Measurements from ENCODE around the gene CCDC9.

The CCDC9 gene

DNA sequence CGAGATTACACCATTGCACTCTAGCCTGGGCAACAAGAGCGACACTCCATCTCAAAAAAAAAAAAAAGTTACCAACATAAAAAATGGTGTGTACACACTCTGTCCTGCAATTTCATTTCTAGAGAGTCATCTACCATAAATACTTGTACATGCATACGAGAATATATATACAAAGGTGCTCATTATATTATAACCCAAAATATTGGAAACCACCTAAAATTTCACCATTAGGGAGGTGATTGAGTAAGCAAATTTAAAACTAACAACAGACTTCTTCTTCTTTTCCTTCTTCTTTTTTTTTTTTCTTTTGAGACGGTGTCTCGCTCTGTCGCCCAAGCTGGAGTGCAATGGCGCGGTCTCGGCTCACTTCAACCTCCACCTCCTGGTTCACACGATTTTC lies 45.9 kb downstream of the CCDC9 start:
- no peak for DNase-seq

DNA sequence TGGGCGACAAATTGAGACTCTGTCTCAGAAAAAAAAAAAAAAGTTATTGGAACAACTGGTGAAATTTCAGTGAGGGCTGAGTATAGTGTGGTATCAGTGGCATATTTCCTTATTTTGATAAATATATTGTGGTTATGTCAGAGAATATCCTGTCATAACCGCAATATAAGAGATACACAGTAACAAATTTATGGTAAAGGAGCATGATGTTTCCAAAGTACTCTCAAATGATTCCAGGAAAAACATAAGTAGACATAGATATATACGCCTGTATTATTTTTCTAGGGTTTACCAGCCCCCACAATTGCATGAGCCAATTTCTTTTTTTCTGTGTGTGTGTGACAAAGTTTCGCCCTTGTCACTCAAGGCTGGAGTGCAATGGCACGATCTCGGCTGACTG lies 47.6 kb downstream of the CCDC9 start:
- DNase-seq = no peak

GRCh38 chr19:47305309-47305751 lies 49.0 kb downstream of the CCDC9 start:
- DNase-seq = peak; percentile 8

DNA sequence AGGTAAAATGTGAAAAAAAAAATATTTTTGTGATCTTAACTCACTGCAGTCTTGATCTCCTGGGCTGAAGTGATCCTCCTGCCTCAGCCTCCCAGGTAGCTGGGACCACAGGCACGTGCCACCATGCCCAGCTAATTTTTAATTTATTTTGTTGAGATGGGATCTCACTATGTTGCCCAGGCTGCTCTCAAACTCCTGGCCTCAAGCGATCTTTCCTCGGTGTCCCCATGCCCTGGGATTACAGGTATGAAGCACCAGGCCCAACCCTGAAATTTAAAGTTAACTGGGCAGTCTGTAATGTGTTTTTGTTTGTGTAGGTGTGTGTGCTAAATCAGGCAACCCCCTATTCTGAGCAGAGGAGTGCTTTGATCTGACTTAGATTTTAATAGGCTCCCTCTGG lies 50.0 kb downstream of the CCDC9 start:
- no peak for DNase-seq

DNA sequence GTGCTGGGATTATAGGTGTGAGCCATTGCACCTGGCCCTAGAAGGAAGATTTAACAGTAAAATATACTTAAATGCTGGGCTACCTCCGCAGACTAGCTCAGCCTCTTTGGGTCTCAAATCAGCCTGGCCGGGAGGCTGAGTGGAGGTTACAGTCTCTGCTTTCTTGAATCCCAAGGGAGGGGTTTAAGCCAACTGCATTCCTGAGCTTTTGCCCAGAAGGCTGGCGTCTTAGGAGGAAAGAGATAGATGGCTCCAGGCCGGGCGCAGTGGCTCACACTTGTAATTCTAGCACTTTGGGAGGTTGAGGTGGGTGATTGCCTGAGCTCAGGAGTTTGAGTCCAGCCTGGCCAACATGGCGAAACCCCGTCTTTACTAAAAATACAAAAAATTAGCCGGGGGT lies 52.7 kb downstream of the CCDC9 start:
- no peak for DNase-seq

DNA sequence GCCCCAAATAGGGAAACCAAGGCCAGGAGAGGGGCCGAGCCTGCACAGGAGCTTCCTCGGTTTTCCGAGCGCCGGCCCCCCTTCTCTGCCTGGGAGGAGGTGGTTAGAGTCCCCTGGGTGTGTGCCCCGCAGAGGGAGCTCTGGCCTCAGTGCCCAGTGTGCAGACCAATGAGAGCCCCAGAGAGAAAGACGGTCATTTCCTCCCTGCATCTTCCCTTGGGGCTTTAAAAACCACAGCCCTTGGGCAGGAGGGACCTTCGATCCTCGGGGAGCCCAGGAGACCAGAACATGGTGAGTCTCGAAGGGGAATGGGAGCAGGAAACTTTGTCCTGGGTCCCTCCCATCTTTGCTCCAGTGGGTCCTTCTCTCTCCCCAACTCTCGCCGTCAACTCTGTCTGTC lies 53.3 kb downstream of the CCDC9 start, which contains the start of gene C5AR1:
TSS of gene C5AR1 (plus strand) at position 254 of the 400 bp plus-strand sequence. CDS start at position 289, 35 bp downstream.
- no peak for DNase-seq

DNA sequence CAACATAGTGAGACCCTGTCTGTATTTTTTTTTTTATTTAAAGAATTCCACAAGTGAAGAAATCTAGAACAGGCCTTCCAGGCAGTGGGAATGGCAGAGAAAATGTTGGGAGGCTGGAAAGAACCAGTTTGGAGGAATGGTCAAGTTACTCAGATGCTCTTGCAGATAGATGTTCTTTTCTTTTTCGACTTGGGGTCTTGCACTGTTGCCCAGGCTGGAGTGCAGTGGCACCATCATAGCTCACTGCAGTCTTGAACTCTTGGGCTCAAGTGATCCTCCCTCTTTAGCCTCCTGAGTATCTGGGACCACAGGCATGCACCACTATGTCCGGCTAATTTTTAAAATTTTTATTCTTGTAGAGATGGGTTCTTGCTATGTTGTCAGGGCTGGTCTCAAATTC lies 54.0 kb downstream of the CCDC9 start:
- no peak for DNase-seq

GRCh38 chr19:47310819-47311218 lies 54.5 kb downstream of the CCDC9 start:
- peak; percentile 21 for DNase-seq

- DNase-seq = no peak
Observed at GRCh38 chr19:47312366-47313006, 56.2 kb downstream of the CCDC9 start.

- DNase-seq = no peak
Observed at GRCh38 chr19:47313754-47314295, 57.5 kb downstream of the CCDC9 start.

- no peak for DNase-seq
Observed at GRCh38 chr19:47315125-47315821, 58.9 kb downstream of the CCDC9 start.

DNA sequence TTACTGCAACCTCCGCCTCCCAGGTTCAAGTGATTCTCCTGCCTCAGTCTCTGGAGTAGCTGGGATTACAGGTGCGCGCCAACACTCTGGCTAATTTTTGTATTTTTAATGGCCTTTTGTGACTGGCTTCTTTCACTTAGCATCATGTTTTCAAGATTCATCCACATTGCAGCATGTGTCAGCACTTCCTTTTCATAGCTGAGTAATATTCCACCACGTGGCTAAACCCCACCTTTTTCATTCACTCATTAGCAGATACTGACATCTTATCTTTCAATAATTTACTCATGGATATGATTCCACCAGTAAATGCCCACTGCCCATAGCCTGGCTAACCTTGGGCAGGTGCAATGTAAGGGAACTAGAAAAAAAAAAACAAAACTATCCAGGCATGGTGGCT lies 60.2 kb downstream of the CCDC9 start:
- DNase-seq = no peak

DNA sequence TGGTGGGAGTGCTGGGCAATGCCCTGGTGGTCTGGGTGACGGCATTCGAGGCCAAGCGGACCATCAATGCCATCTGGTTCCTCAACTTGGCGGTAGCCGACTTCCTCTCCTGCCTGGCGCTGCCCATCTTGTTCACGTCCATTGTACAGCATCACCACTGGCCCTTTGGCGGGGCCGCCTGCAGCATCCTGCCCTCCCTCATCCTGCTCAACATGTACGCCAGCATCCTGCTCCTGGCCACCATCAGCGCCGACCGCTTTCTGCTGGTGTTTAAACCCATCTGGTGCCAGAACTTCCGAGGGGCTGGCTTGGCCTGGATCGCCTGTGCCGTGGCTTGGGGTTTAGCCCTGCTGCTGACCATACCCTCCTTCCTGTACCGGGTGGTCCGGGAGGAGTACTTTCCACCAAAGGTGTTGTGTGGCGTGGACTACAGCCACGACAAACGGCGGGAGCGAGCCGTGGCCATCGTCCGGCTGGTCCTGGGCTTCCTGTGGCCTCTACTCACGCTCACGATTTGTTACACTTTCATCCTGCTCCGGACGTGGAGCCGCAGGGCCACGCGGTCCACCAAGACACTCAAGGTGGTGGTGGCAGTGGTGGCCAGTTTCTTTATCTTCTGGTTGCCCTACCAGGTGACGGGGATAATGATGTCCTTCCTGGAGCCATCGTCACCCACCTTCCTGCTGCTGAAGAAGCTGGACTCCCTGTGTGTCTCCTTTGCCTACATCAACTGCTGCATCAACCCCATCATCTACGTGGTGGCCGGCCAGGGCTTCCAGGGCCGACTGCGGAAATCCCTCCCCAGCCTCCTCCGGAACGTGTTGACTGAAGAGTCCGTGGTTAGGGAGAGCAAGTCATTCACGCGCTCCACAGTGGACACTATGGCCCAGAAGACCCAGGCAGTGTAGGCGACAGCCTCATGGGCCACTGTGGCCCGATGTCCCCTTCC lies 63.9 kb downstream of the CCDC9 start:
- DNase-seq = no peak
